ENCODE data around the gene EEF2. TPM values are rescaled to one million over a fixed set of nuclear protein-coding genes. Genes with fewer than 3 reads are reported as not detected.

Gene EEF2
- total RNA-seq, 1 donor from 2014 or later: 2,451 TPM

GRCh38 chr19:3932931-3933810, 52.1 kb downstream of the EEF2 start, which contains the start of gene NMRK2:
TSS of gene NMRK2 (plus strand) at chr19:3933069. CDS start at chr19:3933672, 603 bp downstream.
- H3K27me3 Mint-ChIP-seq (ENCODE audit: low read depth): peaks cover 11% of the 10 kb centered on the region
- no peak for DNase-seq (ENCODE audit: low spot score)
- intact Hi-C loops (cut with micrococcal nuclease): no loop called here
- no peaks in the 10 kb centered on the region for H3K4me1 Mint-ChIP-seq (ENCODE audit: low read depth)
- H3K9me3 Mint-ChIP-seq: no peaks in the 10 kb centered on the region
- H3K4me3 Mint-ChIP-seq (ENCODE audit: low read depth): no peak within 1 kb of the TSS
- no peaks in the 10 kb centered on the region for H3K36me3 Mint-ChIP-seq (ENCODE audit: low read depth)
- no peak within 1 kb of the TSS for H3K27ac Mint-ChIP-seq

GRCh38 chr19:3931041-3931440, 54.2 kb downstream of the EEF2 start:
- H3K9me3 Mint-ChIP-seq: no peaks in the 10 kb centered on the region
- no peaks in the 10 kb centered on the region for H3K36me3 Mint-ChIP-seq (ENCODE audit: low read depth)
- intact Hi-C loops (cut with micrococcal nuclease): no loop called here
- peaks cover 11% of the 10 kb centered on the region for H3K27me3 Mint-ChIP-seq (ENCODE audit: low read depth)
- DNase-seq (ENCODE audit: low spot score): no peak
- H3K4me3 Mint-ChIP-seq (ENCODE audit: low read depth): no peak overlapping the region
- no peak overlapping the region for H3K27ac Mint-ChIP-seq
- no peaks in the 10 kb centered on the region for H3K4me1 Mint-ChIP-seq (ENCODE audit: low read depth)

Other genes starting within 250 kb of the EEF2 start
- gene APBA3, start 223.8 kb downstream of the EEF2 start, total RNA-seq: 45.4 and 50.0 TPM in 2 replicates
- 98.0 and 99.6 TPM in 2 replicates for gene MRPL54, start 222.8 kb downstream of the EEF2 start, total RNA-seq
- gene RAX2, start 213.2 kb downstream of the EEF2 start, total RNA-seq: not detected in 2 replicates
- 25.4 and 27.5 TPM in 2 replicates for gene MATK, start 199.1 kb downstream of the EEF2 start, total RNA-seq
- gene ZFR2, start 116.4 kb downstream of the EEF2 start, total RNA-seq: 0.27 and 0.32 TPM in 2 replicates
- gene ATCAY, start 104.8 kb downstream of the EEF2 start, total RNA-seq: not detected in 2 replicates
- gene NMRK2, start 52.4 kb downstream of the EEF2 start, total RNA-seq: not detected in 2 replicates
- 40.1 and 43.3 TPM in 2 replicates for gene DAPK3, start 14.4 kb downstream of the EEF2 start, total RNA-seq
- 31.5 and 36.3 TPM in 2 replicates for gene PIAS4, start 22.3 kb upstream of the EEF2 start, total RNA-seq
- gene ZBTB7A, start 81.4 kb upstream of the EEF2 start, total RNA-seq: 39.9 and 41.2 TPM in 2 replicates
- gene MAP2K2, start 138.7 kb upstream of the EEF2 start, total RNA-seq: 131 and 141 TPM in 2 replicates
- 1.6 and 2.5 TPM in 2 replicates for gene CREB3L3, start 168.2 kb upstream of the EEF2 start, total RNA-seq
- gene SIRT6, start 197.1 kb upstream of the EEF2 start, total RNA-seq: 34.6 and 42.4 TPM in 2 replicates
- gene ANKRD24, start 197.2 kb upstream of the EEF2 start, total RNA-seq: 0.30 and 0.50 TPM in 2 replicates
- 47.0 and 55.4 TPM in 2 replicates for gene EBI3, start 244.1 kb upstream of the EEF2 start, total RNA-seq

Data from activated T-helper 2 cell treated with anti-CD3 and anti-CD28 coated beads, Interferon-gamma antibody, Interleukin-2, Interleukin-4, amounts not matched to agents 10 μg/mL and 5 μg/mL and 100 μg/mL, durations not matched to agents 14 hours and 24 hours and 36 hours (primary cell).